ENCODE data around the gene ADAM21.
"Not testable (repeated sequence)": the region's sequence is repeated elsewhere in the genome, so short reads cannot be mapped to it uniquely, and the experiment has no call there.

DNA sequence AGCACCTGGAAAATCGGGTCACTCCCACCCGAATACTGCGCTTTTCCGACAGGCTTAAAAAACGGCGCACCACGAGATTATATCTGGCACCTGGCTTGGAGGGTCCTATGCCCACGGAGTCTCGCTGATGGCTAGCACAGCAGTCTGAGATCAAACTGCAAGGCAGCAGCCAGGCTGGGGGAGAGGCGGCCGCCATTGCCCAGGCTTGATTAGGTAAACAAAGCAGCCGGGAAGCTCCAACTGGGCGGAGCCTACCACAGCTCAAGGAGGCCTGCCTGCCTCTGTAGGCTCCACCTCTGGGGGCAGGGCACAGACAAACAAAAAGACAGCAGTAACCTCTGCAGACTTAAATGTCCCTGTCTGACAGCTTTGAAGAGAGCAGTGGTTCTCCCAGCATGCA lies 23.5 kb downstream of the ADAM21 start:
- TF ChIP-seq, protein P1, sequence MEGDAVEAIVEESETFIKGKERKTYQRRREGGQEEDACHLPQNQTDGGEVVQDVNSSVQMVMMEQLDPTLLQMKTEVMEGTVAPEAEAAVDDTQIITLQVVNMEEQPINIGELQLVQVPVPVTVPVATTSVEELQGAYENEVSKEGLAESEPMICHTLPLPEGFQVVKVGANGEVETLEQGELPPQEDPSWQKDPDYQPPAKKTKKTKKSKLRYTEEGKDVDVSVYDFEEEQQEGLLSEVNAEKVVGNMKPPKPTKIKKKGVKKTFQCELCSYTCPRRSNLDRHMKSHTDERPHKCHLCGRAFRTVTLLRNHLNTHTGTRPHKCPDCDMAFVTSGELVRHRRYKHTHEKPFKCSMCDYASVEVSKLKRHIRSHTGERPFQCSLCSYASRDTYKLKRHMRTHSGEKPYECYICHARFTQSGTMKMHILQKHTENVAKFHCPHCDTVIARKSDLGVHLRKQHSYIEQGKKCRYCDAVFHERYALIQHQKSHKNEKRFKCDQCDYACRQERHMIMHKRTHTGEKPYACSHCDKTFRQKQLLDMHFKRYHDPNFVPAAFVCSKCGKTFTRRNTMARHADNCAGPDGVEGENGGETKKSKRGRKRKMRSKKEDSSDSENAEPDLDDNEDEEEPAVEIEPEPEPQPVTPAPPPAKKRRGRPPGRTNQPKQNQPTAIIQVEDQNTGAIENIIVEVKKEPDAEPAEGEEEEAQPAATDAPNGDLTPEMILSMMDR (conservative IDR thresholded peaks at IDR 0.05; ENCODE audit: low read length): not testable (repeated sequence)
- not testable (repeated sequence) for TF ChIP-seq EZH2phosphoT487 (IDR thresholded peaks at IDR 0.05; ENCODE audit: borderline replicate concordance)
